Inflammatory macrophage treated with lipopolysaccharide for 1 hour (primary cell): ENCODE measurements around the gene RP9.
A peak's percentile ranks its signal among the peaks of the same experiment; 100 is the strongest.

ENCODE experiments used
- DNase-seq, 2 donors: peaks; one replicate each; pipeline ENCODE4 v3.0.0-alpha.2; 2020 to 2022

Gene RP9

GRCh38 chr7:33109005-33109757, at the start of gene RP9:
Gene RP9, minus strand, starts transcription at chr7:33109404. Its CDS starts 32 bp downstream, at chr7:33109372.
- DNase-seq: peak; percentile 63 to 77

GRCh38 chr7:33157781-33158180, 48.6 kb upstream of the RP9 start:
- no peak for DNase-seq

DNA sequence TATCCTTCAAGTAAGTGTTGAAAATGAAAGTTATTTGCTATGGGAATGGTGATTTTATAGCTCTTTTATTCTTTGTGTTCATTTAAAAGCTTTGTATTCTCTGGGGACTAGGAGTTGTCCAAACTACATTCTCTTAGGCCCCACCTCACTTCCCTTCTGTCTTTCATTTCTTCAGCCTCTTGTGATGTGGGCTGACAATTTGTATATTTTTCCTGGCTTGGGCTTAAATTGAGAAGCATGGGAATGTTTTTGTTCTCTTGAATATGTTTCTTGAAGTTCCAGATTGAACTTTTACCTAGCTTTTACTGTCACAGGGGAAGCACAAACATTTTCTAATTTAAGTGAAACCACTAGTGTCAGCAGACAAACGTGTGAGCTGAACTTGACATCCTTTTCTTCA, 48.1 kb upstream of the RP9 start:
- no peak for DNase-seq

- no peak for DNase-seq
Measured at GRCh38 chr7:33156441-33156840, 47.2 kb upstream of the RP9 start.

DNA sequence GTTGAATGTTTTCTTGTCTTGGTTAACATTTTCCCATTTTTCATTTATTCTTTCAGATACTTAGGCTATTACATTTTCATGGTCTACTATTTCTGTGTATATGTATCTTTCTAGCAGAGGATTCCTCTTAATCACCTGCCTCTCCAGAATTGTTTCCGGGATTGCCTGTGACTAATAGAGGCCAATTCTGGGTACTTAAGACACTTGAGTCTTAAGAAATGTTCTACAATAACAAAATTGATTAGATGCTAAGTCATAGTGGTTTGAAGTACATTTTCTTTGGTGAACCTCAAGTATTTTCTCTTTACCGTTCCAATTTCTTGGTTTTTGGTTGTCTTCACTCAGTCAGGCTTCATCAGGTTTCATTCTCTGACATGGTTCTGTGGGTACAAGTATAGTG, 46.6 kb upstream of the RP9 start:
- no peak for DNase-seq

DNA sequence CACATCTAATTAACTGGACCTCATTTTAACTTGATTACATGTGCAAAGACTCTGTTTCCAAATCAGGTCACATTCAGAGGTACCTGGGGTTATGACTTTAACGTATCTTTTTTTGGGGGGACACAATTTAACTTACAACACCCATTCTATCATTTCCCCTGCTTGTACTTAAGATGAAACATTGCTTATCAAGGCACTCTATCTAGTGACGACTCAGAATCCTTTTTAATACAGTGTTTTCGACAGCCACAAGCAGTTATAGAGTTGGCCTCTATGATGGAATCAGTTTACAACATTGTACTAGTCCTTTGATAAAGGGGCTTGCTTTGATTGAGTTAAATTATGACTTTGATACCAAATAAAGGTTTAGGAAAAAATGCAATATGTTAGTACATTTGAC, 42.9 kb upstream of the RP9 start:
- DNase-seq: no peak

- DNase-seq: no peak
Measured at GRCh38 chr7:33145156-33145555, 36.0 kb upstream of the RP9 start.

GRCh38 chr7:33143996-33144718, 35.0 kb upstream of the RP9 start:
- DNase-seq: no peak

- DNase-seq: no peak
Measured at GRCh38 chr7:33142585-33142984, 33.4 kb upstream of the RP9 start.

- DNase-seq: no peak
Measured at GRCh38 chr7:33137103-33137502, 27.9 kb upstream of the RP9 start.

DNA sequence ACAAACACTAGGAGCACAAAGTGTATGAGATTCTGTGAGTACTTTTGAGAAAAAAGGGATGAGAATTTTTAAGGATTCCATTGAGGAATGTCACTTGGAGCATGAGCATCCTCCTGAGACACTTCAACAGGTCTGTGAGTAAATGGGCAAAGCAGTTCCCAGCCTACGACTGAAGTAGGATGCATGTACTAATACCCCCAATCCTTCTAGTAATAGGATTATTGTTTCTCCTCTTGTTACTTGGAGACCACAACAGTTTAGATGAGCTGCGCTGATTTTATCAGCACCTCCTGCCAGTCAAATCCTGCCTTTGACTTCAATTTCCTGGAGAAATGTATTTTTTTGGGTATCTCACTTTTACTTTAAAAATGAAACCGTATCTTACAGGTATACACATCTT, 21.0 kb upstream of the RP9 start:
- DNase-seq: no peak

GRCh38 chr7:33129806-33130153, 20.6 kb upstream of the RP9 start:
- no peak for DNase-seq

GRCh38 chr7:33128990-33129805, 20.0 kb upstream of the RP9 start, which contains the start of gene BBS9:
Gene BBS9, plus strand, starts transcription at chr7:33129564. Its CDS starts 16,689 bp downstream, at chr7:33146253.
- peak; percentile 94 to 95 for DNase-seq

GRCh38 chr7:33128631-33128989, 19.4 kb upstream of the RP9 start:
- no peak for DNase-seq

GRCh38 chr7:33127085-33127484, 17.9 kb upstream of the RP9 start:
- DNase-seq: no peak

- DNase-seq: no peak
Measured at GRCh38 chr7:33118383-33118782, 9.2 kb upstream of the RP9 start.

DNA sequence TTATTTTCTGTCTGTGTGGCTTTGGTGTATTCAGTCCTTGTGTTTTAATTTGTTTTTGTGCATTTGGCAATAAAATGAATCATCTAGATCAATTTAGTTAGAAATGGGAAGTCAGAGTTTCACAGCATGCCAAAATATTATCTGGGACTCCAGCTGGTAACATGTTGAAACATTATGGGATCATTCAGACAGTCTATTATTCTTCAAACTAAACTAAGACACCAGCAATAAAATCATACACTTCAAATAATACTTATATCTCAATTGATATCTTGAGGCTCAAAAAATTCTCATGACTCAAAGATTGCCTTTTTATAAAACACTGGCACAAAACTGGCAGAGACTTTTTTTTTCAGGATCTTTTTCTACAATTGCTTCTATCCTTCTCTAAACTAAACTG, 5.8 kb upstream of the RP9 start:
- no peak for DNase-seq

GRCh38 chr7:33111614-33112013, 2.4 kb upstream of the RP9 start:
- DNase-seq: no peak

DNA sequence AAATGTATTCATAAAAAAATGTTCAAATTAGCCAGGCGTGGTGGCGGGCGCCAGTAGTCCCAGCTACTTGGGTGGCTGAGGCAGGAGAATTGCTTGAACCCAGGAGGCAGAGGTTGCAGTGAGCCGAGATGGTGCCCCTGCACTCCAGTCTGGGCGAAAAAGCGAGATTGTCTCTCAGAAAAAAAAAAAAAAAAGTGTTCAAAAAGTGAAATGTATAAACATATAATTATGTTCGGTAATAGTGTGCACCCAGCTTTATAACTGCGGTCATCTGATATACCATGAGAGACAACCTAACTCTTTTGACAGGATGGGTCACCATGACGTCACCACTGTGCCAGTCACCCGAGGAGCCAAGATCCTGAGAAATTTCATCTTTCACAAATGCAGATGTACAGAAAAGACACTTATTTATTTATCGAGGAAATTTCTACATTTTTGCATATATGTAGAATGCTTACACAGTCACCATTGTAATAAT, 594 bp upstream of the RP9 start:
- peak; percentile 24 to 27 for DNase-seq

DNA sequence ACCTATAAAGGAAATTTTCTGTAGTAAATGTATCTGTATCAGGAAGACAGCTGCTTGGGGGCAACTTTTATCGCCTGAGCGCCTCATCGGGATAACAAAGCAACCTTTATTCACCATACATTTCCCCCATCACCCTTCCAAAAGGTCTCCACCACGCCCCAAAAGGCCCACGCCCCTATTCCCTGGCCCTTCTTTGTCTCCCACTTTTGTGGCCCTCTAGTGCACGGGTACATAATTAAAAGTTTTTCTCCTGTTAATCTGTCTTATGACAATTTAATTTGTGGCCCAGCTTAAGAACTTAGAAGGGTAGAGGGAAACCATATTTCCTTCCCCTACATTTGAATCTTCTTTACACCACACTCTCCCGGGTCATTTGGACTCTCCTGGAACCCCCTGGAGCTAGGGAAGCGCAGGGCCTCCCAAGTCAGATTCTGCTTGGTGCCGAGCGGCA, 625 bp downstream of the RP9 start:
- peak; percentile 20 to 34 for DNase-seq

DNA sequence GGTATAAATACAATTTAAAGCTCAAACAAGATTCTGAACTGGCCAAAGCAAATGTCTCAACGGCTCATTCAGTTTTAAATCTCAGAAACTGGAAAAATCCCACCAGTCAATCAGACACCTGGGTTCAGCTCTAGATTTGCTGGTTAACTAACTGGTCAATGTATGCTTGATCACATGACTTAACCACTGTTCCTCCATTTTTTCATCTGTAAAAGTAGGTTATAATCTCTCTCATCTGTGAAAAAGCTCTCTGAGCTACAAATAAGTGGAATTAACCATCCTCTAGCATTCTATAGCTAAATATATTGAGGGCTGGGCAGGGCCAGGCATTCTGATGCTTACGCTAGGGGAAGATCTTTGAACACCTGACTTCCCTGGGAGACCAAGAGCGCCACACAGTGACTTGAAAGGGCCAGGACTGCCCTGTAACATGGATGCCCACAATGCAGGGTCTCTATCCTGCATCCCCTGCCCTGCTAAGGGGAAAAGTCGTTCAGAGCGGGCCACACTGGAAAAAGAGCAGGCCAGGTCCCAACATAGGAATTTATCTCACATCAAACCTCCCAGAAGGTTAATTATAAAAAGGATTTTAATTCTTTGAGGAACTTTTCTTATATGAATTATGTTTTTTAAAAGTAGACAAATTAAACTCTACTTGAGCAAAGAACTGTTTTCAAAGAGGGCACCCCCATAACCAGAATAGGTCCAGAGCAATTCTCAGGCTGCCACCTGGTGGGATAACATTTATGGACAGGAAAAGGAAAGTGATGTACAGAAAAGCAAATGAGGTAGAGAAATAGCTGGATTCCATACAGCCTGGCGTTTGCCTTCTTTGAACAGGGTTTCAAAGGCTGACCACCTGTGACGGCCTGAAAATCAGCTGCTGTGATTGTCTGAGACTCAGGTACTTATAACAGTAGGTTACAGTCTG, 1.8 kb downstream of the RP9 start:
- DNase-seq: peak; percentile 35 to 44

- DNase-seq: no peak
Measured at GRCh38 chr7:33101906-33102305, 7.3 kb downstream of the RP9 start.
